Ureter (tissue), 1 donor: ENCODE measurements around the gene COL15A1. TPM values are rescaled to one million over a fixed set of nuclear protein-coding genes. Genes with fewer than 3 reads are reported as not detected.
"Not testable (repeated sequence)": the region's sequence is repeated elsewhere in the genome, so short reads cannot be mapped to it uniquely, and the experiment has no call there.

Source experiments
- DNase-seq: peaks from one replicate; pipeline ENCODE4 v3.0.0-alpha.2; 2020; ENCODE audit warnings: low spot score
- total RNA-seq: library from RNA; stranded (reverse); gene quantifications from one replicate; pipeline ENCODE4 v1.2.4, GENCODE V29; 2023
- donor health status: DM: yes; HTN: yes; CAD: no.

COL15A1 gene
- 63.2 TPM for total RNA-seq

GRCh38 chr9:98943682-98944056 lies at the start of gene COL15A1:
Gene COL15A1, plus strand, starts transcription at chr9:98943907. Its CDS starts 155 bp downstream, at chr9:98944062.
- no peak for DNase-seq

GRCh38 chr9:98894171-98894570 lies 49.5 kb upstream of the COL15A1 start:
- no peak for DNase-seq

GRCh38 chr9:98894761-98895160 lies 48.9 kb upstream of the COL15A1 start:
- DNase-seq, result no peak

- no peak for DNase-seq
These were observed 47.1 kb upstream of the COL15A1 start for GRCh38 chr9:98896632-98897031.

- DNase-seq, result no peak
These were observed 46.0 kb upstream of the COL15A1 start for GRCh38 chr9:98897745-98898144.

GRCh38 chr9:98899408-98900056 lies 44.2 kb upstream of the COL15A1 start:
- DNase-seq, result no peak

GRCh38 chr9:98900244-98900643 lies 43.5 kb upstream of the COL15A1 start:
- DNase-seq, result no peak

- no peak for DNase-seq
These were observed 43.0 kb upstream of the COL15A1 start for GRCh38 chr9:98900725-98901124.

GRCh38 chr9:98901843-98902242 lies 41.9 kb upstream of the COL15A1 start:
- not testable (repeated sequence) for DNase-seq

- no peak for DNase-seq
These were observed 41.2 kb upstream of the COL15A1 start for GRCh38 chr9:98902516-98902915.

- DNase-seq, result no peak
These were observed 40.8 kb upstream of the COL15A1 start for GRCh38 chr9:98902925-98903324.

GRCh38 chr9:98903961-98904411 lies 39.7 kb upstream of the COL15A1 start:
- DNase-seq, result no peak

GRCh38 chr9:98905015-98905414 lies 38.7 kb upstream of the COL15A1 start:
- DNase-seq, result no peak

GRCh38 chr9:98906273-98907040 lies 37.2 kb upstream of the COL15A1 start:
- DNase-seq, result no peak

GRCh38 chr9:98907055-98907454 lies 36.7 kb upstream of the COL15A1 start:
- DNase-seq, result no peak

GRCh38 chr9:98908897-98909634 lies 34.6 kb upstream of the COL15A1 start:
- no peak for DNase-seq

- no peak for DNase-seq
These were observed 33.8 kb upstream of the COL15A1 start for GRCh38 chr9:98909935-98910334.

- DNase-seq, result no peak
These were observed 32.7 kb upstream of the COL15A1 start for GRCh38 chr9:98911042-98911441.

GRCh38 chr9:98911738-98912137 lies 32.0 kb upstream of the COL15A1 start:
- DNase-seq, result not testable (repeated sequence)

GRCh38 chr9:98912450-98912849 lies 31.3 kb upstream of the COL15A1 start:
- DNase-seq, result no peak

- no peak for DNase-seq
These were observed 30.7 kb upstream of the COL15A1 start for GRCh38 chr9:98913044-98913443.

GRCh38 chr9:98913705-98914104 lies 30.0 kb upstream of the COL15A1 start:
- no peak for DNase-seq

GRCh38 chr9:98915599-98915998 lies 28.1 kb upstream of the COL15A1 start:
- no peak for DNase-seq
